HG02938 (cell line): Measurements from ENCODE around the gene CLTRN.
"Not testable (repeated sequence)": the region's sequence is repeated elsewhere in the genome, so short reads cannot be mapped to it uniquely, and the experiment has no call there.

ENCODE experiments used
- ATAC-seq: cut with Tn5 transposase; IDR thresholded peaks from one replicate; pipeline ENCODE4 v1.9.1; 2021; ENCODE audit warnings: mild to moderate bottlenecking, moderate library complexity; ENCODE audit not compliant: unreplicated experiment

Gene CLTRN, protein sequence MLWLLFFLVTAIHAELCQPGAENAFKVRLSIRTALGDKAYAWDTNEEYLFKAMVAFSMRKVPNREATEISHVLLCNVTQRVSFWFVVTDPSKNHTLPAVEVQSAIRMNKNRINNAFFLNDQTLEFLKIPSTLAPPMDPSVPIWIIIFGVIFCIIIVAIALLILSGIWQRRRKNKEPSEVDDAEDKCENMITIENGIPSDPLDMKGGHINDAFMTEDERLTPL

DNA sequence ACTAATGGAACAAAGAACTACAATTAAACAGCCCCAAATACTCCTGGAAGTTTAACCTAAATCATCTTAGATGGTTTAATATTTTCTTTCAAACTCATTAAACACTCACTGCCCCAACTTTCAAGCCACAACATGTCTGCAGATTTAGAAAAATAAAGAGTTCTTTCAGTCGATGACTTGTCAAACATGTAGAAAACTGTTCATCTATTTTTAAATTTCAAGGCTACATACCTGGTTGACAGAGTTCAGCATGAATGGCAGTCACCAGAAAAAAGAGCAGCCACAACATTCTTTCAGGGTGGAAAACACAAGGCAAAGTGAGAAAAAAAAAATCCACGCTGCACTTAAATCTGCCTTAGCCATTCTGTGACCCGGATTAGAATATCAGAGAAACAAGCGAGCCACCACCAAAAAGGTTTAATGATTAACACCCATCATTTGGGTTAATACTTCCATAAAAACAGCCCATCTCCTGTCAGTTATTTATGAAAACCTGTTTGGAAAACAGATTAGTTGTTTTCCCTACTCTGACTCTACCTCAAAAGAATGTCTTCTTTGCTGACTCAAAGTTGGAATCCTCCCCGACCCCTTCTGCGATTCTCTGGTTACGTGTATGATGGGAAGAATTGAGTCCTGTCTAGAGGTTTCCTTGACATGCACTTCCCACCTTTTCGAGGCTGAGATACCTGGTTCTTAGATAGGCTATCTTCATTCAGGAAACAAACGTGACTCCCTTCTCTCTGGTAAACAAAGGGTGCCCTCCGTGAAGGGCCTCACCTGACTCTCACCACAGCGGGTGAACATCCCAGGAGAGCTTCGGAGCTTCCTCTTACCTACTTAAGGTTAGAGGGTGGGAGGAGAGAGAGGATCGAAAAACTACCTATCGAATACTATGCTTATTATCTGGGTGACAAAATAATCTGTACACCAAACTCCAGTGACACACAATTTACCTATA lies at the start of gene CLTRN:
TSS of gene CLTRN (minus strand) at position 319 of the 958 bp plus-strand sequence. CDS start at position 289, 30 bp downstream.
- ATAC-seq: no peak

DNA sequence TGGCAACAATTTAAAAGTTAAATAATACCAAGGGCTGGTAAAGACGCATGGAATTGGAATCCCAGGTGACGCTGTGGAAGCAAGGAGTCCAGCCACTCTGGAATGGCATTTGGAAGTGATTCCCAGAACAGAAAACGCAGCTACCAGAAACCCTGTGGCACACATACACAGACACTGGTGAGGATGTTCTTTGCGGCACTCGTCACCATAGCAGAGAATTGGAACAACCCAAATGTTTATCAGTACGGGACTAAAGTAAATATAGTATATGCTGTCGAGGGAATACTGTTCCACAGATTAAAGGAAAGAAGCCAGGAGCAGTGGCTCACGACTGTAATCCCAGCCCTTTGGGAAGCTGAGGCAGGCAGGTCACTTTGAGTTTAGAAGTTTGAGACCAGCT lies 39.7 kb upstream of the CLTRN start:
- not testable (repeated sequence) for ATAC-seq

DNA sequence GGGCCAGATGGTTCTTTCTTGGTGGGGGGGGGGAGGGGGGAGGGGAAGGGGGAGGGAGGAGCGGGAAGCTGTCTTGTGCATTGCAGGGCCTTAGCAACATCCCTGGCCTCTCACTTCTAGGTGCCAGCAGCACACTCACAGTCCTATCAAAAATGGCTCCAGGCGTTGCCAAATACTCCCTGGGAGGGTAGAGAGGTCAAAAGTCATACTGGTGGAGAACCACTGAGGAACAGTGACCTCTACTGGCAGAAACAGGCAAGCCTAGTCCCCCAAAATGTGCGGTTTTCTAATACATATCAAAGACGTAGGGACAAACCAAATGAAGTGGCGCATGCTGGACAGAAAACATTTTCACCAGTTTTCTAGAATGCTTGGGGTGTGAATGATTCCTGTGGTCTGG lies 39.2 kb upstream of the CLTRN start:
- ATAC-seq: not testable (repeated sequence)

DNA sequence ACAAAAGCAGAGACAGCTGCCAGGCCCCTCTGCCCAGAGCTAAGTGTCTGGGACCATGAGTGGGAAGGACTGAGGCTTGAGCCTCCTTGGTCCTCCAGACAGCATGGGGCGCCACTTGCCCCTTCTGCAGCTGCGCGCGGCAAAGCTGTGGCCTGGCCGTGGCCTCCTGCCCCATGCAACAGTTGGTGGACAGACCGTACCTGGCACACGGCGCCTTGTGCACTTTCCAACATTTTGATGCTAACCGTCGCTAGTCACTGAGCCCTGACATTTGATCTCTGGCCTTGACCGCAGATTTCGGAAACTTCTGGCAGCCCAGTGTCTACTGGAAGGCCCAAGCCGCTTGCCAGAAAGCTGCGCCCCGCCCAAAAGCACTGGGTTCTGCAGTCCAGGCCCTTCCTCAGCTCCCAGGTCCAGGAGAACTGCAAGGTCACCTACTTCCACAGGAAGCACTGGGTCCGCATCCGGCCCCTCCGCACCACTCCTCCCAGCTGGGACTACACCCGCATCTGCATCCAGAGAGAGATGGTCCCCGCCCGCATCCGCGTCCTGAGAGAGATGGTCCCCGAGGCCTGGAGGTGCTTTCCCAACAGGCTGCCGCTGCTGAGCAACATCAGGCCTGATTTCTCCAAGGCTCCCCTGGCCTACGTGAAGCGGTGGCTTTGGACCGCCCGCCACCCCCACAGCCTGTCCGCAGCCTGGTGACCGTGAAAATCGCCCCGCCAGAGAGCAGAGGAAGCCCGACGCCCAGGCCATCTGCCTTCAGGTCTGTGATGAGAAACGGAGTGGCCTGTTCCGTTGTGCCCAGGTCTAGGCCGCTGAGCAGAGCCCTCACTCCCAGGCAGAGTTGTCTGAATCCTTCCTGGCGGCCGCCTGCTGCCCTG lies 38.1 kb upstream of the CLTRN start:
- ATAC-seq: no peak

DNA sequence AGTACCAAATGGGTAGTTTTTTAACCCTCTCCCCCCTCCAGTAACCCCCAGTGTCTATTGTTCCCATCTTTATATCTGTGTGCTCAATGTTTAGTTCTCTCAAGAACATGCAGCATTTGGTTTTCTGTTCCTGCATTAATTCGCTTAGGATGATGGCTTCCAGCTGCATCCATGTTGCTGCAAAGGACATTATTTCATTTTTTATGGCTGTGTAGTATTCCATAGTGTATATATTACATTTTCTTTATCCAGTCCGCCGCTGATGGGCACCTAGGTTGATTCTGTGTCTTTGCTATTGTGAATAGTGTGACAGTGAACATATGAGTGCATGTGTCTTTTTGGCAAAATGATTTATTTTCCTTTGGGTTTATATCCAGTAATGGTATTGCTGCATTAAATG lies 31.9 kb upstream of the CLTRN start:
- ATAC-seq: no peak

DNA sequence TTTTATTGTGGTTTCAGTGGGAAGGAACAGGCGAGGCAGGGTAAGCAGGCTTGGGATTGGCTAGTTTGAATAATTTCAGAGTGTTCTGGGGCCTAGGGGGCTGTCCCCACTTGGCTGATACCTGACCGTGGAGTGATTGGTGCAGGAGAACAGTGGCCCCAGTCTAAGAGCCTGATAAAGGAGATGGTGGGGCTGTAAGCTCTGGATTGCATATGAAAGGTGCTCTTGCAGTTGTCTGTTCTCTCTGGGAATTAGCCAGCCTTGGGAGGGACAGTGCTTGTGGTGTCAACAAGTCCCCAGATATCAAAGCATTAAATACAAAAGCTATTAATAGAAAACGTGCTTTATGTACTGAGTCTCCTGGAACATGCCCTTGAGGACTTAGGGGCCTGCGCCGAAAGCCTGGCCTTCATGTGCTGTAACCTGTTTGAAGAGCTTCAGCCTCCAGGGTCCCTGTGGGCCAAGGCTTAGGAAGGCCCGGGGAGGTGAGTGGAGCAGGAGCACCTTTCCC lies 30.4 kb upstream of the CLTRN start:
- ATAC-seq: no peak

DNA sequence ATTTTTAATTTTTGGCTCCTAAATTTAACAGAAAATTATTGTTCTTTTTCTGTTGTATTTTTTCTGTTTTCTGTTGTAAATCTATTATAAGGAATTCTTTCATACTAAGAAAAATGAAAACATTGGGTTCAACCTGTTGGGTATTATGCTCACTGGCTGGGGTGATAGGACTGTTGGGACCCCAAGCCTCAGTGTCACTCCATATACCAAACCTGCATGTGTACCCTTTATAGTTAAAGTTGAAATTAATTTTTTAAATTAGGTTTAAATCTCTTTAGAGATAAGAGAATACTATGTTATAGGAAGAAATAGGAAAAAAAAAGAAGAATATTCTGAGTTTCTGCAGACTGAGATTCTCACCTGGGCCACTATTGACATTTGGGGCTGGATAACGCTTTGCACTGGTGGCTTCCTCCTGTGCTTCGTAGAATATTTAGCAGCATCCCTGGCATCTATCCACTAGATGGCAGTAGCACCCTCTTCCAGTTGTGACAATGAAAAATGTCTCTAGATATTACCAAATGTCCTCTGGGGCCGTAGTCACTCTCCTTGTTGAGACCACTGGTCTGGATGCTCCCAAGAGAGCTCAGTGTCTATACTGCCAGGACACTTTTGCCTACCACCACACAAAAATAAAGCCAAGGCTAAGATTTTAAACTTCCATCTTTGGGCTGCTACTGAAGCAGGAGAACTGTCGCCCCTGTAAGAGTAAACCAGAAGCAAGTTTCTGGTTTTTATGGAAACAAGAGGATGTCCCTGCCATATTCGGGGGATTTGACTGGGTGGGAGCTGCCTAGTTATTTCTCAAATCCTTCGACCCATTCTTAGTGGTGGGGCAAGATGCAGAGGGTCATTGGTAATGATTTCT lies 22.4 kb upstream of the CLTRN start:
- peak; percentile 67 for ATAC-seq

DNA sequence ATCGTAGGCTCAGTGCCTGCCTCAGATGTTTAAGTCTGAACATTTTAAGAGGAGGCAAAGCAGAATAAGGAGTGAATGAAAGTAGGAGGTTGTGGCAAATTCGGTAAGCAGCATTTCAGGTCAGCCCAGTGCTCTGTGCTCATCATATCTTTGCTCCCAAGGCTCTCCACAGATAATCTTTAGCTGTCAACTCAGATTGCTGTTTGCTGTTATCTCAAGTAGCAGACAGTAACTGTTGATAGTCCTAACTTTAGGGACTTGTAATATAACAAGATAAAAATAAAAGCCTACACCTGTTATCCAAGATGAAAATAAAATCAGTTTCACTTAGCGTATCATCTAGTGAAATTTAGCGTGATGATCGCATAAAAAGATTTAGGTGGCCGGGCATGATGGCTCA lies 18.6 kb upstream of the CLTRN start:
- no peak for ATAC-seq

DNA sequence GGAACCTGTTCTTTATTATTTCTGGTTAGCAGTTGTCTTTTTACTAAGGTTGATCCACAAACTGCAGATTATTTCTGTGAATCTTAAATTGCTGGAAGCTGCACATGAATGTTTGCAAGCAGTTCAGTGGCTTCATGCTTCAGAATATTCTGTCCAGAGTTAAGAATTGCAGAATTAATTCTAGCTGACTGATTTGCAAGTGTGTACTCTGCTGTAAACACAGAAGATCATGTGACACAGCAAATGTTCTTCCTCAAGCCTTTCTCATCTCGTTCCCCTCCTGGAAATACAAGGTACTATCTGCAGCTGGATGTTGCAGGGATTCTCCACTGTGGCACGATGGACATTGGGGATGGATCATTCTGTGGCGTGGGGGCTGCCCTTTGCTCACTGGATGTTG lies 16.8 kb upstream of the CLTRN start:
- no peak for ATAC-seq

DNA sequence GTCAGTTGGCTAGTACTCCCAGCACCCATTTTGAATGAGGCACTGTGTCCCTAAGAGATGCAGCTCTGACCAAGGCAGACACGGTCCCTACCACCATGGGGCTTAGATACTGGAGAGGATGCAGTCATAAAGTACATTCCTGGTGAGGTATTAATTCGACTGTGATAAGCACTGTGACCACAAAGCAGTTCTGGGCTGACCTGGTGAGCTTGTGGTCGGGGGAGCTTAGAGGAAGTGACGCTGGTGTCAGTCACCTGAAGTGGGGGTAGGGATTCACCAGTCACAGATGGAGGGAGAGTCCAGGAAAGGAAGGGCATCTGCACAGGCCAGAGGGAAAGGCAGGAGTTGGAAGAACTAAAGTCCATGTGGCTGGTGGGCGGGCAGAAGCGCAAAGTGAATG lies 15.8 kb upstream of the CLTRN start:
- ATAC-seq: no peak

DNA sequence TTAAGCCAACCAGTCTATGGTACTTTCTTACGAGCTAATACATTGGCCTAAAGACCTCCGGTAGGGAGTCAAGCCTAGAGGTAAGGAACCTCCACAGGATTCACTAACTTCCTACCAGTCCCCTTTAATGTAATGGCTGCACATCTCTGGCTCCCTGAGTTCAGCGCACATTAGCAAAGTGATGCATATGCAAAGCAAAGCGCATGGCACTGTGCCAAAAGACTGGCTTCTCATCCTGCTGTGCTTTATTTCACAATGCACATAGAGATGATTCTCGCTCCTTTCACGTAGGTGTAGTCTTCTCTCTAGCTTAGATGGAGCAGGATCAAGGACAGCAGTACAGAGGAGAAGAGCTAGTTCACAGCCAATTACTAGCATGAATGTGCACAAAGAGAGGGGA lies 14.6 kb upstream of the CLTRN start:
- ATAC-seq: no peak

DNA sequence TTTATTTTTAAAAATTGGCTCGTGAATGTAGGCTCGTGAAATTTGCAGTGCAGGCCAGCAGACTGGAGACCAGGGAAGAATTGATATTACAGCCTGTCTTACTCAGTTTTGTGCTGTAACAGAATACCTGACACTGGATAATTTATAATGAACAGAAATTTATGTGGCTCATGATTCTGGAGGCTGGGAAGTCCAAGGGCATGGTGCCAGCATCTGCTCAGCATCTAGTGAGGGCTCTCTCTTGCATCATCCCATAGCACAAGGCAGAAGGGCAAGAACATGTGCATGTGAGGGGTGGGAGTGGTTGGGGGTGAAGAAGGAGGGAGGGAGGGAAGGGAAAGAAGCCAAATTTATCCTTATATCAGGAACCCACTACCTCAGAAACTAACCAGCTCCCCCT lies 13.7 kb upstream of the CLTRN start:
- ATAC-seq: no peak

DNA sequence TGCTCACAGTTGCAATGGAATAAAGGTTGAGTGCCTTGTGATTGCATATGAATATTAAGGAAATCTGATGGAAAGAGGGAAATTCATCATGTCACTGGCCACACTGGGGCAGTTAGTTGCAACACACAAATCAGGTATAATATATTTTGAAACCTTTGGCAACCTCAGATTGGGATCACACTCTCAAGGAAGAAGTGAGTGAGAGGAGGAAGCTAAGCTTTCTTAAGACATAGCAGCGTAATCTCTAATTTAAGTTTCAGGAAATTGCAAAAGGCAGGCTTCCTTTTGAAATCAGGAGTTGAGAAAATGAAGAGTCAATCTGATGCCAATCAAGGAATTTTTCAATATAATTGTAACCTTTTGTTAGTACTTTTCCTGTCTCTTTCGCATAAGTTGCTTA lies 12.3 kb upstream of the CLTRN start:
- no peak for ATAC-seq

DNA sequence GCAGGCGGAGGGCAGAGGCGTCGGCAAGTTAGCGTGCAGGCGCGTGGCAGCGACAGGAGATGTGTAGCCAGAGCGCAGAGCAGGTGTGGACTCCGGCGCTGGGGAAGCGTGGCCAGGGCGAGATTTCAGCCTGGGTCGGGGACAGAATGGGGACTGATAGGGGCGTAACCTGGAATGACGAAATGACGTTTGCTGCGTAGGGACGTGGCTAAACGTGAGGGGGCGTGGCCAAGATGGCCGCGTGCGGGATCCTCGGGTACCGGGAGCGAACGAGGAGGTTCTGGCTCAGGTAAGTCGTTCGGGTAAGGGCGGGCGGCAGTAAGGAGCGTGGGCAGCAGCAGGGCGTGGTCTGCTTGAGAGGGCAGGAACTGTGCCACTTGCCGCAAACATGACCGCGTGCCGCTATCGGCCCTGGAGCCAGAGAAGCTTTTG lies 10.9 kb upstream of the CLTRN start:
- ATAC-seq: peak; percentile 54

DNA sequence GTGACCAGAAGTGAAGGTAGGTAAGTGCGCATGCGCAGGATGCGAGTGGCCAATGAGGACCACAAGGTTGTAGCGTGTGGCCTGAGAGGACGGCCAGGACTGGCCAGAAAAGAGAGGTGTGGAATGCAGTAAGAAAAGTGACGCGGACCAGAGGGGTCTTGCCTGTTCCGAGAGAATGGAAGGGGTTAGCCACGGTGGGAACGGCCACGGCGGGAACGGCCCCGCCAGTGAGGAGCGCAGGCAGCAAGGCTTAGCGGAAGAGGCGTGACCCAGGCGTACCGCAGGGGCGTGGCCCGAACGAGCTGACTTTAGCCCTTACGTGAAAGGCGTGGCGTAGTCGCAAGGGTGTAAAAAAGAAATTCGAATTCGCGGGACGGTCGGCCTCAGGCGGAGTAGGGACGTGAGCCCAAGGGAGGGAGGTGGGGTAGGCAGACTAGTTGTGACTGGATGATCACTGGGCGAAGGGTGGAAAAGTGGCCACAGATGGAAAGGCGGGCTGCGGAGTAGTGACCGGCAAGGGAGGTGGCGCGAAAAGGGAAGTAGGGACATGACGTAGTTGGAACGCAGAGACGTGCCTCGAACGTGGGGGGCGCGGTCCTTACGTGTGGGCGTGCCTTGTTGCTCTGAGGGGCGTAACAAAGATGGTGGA lies 10.4 kb upstream of the CLTRN start:
- peak; percentile 86 for ATAC-seq

DNA sequence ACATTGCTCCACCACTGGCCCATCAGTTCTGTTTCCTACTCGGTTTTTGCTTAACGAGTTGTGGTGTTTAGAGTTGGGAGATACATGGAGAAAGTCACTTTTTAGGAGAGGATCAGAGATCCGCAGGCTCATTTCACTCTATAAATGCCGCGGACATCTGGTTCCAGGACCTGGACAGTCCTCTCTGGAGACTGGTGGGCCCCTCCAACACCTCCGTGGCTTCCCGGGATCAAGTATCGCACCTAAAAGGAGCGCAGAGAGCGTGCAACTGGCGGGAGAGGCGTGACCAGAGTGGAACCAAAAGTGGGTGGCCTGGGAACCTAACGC lies 9.9 kb upstream of the CLTRN start:
- ATAC-seq: no peak

DNA sequence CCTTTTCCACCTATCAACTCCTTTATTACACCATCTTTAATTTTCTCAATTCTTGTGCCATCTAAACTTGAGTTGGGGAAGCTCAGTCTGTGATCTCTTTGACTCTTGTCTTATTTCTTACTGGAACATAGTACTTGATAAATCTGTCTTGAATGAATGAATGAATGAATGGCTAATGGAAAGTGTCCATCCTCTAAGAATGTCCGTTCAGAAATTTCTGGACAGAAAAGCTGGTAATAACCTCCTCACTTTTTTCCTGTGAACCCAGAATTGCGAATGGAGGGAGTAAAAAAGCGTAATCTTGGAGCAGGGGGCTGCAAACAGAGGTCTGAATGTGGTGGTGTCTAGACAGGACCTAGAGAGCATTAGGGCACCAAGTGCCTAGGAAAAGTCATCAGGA lies 9.4 kb upstream of the CLTRN start:
- no peak for ATAC-seq

DNA sequence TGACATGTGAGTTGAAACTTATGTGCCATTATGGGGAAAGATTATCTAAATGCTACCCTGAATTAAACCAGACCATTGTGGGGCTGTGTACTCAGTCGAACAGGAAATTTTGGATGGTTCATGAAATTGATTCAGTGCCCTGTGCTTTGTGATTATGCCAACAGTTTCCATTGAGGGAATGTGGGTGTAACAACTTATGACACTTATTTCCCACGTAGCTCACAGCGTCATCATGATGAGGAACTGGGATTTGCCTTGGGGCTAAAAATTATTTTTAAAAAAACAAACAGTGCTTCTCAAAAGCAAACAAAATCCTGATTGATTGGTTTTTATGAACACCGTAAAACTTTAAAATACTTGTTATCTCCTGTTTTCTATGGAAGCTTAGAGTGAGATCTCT lies 8.3 kb upstream of the CLTRN start:
- ATAC-seq: no peak

DNA sequence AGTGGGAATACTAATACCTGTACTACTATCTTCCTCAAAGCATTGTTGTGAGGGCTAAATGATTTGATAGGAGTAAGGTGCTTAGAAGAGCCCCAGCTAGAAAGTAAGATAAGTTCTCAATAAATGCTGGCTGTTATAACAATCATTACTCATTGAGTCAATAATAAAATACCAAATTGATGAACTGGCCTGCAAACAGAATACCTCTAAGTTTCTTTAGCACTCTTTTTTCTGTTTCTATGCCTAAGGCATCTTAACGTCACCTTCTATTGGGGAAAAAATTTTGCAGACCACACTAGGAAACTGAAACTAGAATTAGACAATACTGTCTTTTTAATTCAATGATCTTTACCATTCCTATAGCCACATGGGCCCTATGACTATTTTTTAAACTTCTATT lies 1.2 kb downstream of the CLTRN start:
- ATAC-seq: no peak

DNA sequence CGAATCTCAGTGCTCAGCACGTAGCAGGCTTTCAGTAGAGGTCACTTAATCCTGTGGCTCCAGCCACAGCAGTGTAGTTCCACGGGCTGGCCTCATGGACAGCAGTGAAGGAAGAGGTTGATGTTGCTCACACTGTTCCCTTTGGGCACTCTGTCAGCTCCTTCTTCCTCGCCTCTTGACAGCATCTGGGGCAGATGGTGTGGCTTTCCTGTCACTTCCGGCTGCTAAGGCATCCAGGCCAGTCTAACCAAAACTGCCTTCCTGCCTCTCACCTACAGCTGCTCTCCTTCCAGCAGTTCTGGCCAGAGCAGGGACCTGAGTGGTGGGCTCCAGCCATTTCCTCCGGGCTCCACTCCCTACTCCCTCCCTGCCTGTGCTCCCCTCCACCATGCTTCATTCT lies 9.8 kb downstream of the CLTRN start:
- not testable (repeated sequence) for ATAC-seq
